Superior temporal gyrus (tissue), 1 donor: ENCODE measurements around the gene TRPM6.
A peak's percentile ranks its signal among the peaks of the same experiment; 100 is the strongest.

Experiments
- DNase-seq: peaks from one replicate; pipeline ENCODE4 v3.0.0-alpha.2; 2016; ENCODE audit errors: extremely low spot score

The TRPM6 gene

DNA sequence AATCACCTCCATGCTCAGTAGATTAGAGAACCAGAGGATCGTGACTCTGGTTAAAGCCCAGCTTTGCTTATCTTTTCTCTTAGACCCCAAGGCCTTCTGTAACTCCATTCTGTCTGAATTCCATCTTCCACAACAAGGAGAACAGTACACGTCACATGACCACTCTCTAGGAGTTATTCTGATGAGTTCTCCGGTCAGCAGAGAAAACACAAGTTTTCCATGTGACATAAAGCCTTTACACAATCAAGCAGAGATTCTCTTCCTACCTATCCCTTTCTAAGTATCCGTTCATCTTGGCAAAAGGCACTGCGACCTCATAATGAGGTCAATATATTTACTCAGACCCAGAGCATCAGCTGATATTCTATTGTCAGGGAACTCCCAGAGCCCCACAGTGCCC lies 112.3 kb downstream of the TRPM6 start:
- DNase-seq, result peak; percentile 49

DNA sequence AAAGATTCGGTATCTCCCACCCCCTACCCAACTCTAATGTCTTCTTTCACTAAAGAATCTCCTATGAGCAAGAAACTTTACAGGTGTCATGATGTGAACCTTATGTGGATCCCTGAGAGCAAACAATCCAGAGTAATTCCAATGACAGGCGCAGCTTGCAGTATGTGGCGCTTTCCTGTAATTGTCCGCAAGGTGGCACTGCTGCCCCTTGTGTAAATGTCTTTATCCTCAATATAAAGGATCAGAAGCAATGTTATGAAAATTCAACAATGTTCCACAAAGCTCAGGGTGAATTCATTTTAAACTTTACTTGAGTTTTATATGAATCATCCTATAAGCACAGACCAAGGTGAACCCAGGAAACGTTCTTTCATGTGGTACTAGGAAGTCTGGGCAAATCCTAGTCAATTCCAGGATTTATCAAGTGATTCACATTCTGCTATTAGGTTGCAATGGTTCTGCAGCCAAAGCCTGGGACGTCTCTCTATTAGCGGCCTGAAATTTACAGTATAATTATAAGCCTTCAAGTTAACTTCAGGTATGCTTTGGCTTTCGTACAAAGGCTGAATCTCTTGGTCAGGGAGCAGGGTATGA lies 113.7 kb downstream of the TRPM6 start:
- DNase-seq, result peak; percentile 97

GRCh38 chr9:74772121-74772520 lies 115.6 kb downstream of the TRPM6 start:
- DNase-seq, result no peak

DNA sequence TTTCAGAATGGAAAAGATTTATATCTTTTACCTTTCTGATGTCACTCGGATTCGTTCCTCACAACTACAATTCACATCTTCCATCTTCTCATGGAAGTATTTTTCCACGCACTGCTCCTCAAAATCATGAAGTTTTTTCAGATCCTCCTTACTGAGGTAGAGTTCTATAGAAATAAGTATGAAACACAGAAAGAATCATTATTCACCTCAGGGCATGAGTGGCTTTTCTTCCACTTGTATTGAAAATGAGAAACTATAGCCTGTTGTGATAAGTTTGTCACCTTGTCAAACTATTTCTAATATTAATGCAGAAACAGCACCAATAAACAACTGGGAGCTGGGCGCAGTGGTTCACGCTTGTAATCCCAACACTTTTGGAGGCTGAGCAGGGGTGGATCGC lies 116.0 kb downstream of the TRPM6 start:
- no peak for DNase-seq

DNA sequence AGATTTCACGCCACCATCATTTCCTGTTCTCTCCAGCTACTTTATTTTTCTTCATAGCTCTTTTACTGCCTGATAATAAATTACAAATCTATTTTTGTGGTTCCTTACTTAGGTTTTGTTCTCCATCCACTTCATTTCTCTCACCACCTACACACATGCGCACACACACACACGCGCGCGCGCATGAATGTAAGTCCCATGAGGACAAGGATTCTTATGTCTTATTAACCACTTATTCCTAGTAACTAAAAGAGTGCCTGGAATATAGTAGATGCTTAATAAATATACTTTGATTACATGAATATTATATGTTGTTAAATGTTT lies 116.5 kb downstream of the TRPM6 start:
- DNase-seq, result no peak

DNA sequence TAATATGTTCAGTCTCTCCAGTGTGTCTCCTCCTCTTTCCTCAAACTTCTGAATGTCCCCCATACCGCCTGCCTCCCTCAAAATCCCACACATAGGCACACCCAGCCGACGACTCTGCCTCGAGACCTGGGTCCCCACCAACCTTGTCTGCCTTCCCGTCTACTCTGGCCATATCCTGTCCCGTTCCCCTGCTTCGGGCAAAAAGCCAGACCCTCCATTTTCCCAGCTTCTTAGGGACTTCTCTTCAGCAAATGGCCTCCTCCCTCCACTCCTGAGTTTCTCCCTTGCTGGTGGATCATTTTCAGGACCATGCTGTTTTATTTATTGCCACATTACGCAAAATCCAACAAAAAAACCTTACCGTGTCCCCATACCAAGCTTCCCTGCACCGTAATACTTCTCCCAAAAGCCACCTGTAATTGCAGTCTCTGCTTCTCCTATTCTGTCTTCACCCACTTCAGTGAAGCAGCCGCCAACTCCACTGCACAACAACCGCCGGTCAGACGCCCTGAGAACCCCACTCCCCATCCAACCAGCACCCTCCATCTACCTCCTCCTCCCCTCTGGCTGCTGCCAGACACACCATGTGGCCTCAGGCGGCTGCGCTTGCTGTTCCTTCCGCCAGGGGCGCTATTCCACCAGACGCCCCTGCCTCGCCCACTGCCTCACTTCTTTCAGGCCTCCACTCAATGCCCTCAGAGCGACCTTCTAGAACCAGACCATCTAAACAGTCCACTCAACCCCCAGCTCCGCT lies 117.0 kb downstream of the TRPM6 start:
- no peak for DNase-seq

DNA sequence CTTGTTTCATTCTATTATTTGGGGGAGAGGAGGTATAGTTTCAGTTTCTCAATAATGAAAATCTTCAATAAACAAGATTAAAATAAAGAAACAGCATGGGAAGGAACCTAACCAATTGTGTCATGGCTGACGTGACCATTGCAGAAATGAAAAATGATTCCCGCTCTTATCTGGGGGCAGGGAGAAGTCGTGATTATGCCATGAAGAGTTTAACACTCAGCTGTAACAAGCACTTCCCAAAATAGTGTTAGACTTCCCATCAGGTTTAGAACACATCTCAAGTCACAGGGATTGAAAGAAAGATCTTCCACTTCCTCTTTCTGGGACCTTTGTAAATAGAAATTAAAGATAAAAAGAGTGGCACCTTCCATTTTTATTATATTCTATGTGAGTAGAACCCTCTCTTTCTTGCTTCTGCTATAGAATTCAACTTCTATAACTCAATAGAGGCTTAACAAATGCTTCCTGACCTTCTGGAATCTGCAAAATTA lies 122.2 kb downstream of the TRPM6 start:
- DNase-seq, result no peak

GRCh38 chr9:74762950-74763349 lies 124.8 kb downstream of the TRPM6 start:
- DNase-seq, result no peak

- no peak for DNase-seq
These were observed 127.6 kb downstream of the TRPM6 start for GRCh38 chr9:74760031-74760700.

GRCh38 chr9:74755999-74756398 lies 131.7 kb downstream of the TRPM6 start:
- DNase-seq, result no peak

- no peak for DNase-seq
These were observed 132.4 kb downstream of the TRPM6 start for GRCh38 chr9:74755355-74755754.

DNA sequence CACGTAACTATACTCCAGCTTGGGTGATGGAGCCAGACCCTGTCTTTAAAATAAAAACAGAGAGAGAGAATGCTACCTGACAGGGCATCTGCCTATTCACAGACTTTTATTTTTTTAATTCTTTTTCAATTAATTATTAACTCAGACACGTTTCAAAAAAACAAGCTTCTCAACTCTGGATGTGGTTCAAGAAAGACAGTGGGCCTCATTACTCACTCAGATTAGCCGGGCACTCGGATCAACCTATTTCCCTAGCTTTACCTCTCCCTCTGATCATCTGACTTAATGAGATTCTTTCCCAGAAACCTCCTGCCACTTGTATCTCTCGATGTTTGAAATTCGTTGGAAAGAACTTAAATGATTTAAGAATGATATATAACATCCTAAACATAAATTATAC lies 134.1 kb downstream of the TRPM6 start:
- DNase-seq, result no peak

DNA sequence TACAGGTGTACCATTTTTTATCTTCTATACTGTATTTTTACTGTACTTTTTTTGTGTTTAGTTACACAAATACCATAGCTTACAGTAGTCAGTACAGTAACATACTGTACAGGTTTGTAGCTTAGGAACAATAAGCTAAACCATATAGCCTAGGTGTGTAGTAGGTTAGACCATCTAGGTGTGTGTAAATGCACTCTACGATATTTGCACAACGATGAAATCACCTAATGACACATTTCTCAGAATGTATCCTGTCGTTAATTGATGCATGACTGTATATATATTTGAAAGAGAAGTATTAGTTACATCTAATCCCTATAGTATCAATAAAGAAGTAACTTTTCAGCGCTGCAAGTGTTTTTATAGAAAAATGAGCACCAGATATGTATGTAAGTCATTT lies 138.8 kb downstream of the TRPM6 start:
- DNase-seq, result no peak

DNA sequence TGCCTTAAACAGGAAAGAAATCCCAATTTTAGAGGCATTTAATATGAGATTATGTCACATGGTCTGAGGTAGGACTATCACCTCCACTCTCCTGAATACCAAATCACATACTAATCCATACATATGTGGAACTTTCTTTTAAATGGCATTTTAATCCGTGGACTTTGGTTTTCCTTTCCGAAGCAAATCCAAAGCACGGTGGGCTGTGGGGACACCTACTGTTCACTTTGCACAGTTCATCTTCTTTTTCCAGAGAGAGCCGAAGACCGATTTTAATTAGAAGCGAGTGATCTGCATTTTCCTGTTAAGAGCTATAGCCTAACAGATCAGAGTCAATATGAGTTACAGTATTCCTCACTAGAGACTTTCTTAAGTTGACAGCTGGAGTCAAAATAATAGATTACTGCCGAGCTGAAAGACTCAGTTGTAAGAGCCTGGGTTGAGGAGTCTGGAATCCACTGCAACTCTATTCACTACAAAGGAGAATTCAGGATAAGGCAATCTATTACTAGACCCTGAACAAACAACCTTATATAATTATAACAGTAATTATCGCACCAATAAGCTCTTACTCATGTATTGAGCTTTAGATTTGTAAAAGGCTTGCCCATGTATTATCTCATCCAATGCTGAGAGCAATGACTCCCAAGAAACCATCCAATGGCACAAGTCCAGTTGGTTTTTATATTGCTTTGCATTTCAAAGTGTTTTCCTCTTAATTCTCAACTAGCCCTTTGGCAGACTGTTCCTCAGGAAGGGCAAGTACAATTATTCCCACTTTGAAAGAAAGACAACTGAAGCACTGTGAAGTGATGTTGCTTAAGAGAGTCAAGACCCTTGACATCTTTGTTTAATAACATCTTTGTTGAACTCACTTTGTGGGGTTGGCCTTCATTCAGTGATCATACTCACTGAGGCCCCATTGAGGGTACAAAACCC lies 144.7 kb downstream of the TRPM6 start:
- DNase-seq, result peak; percentile 88

DNA sequence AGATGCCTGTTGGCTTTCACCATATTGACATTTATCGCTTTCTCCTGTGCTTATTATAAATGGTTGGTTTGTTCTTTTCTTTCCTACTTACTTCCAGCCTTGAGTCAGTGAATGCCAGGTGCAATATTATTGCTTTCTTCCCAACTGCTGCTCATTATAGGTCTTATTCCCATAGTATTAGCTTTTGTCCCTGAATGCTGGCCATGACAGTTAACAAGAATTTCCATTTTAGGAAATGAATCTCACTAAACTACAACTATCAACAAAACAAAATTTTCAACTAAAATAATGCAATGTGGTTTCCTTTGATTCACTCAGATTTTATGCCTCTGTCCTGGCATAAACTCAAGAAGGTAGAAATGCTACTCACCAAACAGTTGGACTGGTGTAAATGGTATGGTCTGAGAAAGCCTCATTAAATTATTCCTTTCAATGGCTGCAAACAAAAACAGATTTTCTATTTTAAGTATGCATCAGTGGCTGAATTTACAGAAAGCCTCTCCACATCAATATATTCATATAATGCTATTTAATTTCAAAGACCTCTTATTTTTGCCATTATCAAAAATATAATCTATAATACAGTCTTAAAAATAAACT lies 145.4 kb downstream of the TRPM6 start:
- no peak for DNase-seq

GRCh38 chr9:74736646-74737045 lies 151.1 kb downstream of the TRPM6 start:
- no peak for DNase-seq

GRCh38 chr9:74735761-74736160 lies 152.0 kb downstream of the TRPM6 start:
- DNase-seq, result no peak

DNA sequence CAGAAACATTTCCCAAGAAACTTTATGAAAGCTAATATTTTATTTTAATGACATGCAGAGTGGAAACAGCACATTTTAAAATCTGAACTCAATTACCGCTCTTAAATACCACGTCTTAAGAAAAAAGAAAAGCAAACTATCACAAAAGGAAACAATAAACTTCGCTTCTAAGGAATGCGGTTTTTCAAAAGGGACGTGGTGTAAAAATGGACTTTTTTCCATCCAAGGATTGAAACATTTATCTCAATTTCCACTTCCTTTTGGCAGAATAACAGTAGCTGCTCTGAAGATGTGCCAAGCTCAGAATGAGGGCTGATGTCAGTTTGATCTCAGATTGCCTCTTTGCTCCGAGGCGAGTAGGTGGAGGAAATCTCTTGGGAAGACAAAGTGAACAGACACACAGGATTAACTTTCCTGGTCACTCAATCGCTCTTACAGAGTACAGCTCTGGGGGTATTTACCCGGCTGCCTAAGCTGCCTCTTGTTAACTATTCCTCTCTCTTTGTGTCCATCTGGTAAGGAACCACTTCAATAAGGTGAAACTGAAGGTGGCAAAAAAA lies 158.5 kb downstream of the TRPM6 start:
- peak; percentile 38 for DNase-seq

GRCh38 chr9:74728176-74728575 lies 159.5 kb downstream of the TRPM6 start:
- peak; percentile 38 for DNase-seq

- no peak for DNase-seq
These were observed 161.1 kb downstream of the TRPM6 start for GRCh38 chr9:74726581-74726980.

GRCh38 chr9:74724317-74724716 lies 163.4 kb downstream of the TRPM6 start:
- no peak for DNase-seq
